ENCODE data around the gene DCAF7. TPM values are rescaled to one million over a fixed set of nuclear protein-coding genes. Genes with fewer than 3 reads are reported as not detected.

DCAF7 gene
- total and polyA plus RNA-seq, 4 donors = 13.2 to 24.0 (median 15.0) TPM

DNA sequence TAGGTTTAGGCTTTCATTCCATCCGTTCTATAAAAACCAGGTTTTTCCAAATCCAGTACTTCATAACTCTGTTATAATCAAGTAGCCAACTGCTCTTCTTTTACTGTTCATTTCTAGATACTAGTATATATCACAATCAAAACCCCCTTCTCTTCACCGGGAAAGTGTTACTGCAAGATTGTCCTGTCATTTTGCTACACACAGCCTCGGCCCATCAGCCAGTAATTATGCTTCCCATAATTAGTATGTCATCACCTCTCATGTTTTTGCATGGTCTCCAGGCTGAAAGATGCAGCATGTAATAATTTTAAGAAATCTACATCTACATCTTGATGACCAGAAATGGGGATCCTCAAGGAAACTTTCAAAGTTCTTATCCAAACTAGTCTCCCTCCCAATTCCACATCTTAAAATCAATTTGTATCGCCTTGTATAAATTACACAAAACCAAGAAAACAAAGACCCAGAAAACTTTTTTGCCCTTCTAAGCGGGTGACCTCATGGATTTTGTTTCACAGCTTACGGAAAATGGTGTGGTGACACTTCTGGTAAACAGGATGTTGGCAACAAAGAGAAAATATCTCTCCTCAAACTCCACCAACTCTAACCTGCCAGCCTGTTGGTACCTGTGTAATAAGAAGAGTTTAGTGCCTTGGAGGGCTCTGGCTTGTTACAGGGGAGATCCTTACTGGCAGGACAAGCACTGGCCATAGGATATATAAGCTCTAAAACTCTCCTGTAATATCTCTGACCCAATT is 59.7 kb downstream of the DCAF7 start:
- Histone ChIP-seq H3K9ac (ENCODE audit: low read depth in 1 of 2, low read length in 2 of 2) (no peak overlapping the region), H3K9me3 (ENCODE audit: control insufficient read depth in 4 of 4, low read length in 3 of 4) (no peaks in the 10 kb centered on the region), H3K27ac (ENCODE audit: low read depth in 1 of 2, low read length in 2 of 2) (peak overlapping the region; percentile 54 to 56), H3K4me1 (ENCODE audit: control insufficient read depth in 4 of 4, insufficient read depth in 4 of 4, low read length in 3 of 4) (peaks cover 0 to 3% (median 0%) of the 10 kb centered on the region in 4 donors), H3K27me3 (ENCODE audit: control insufficient read depth in 4 of 4, insufficient read depth in 4 of 4, low read length in 3 of 4) (no peaks in the 10 kb centered on the region), H3K36me3 (ENCODE audit: control insufficient read depth in 4 of 4, insufficient read depth in 3 of 4, low read depth in 1 of 4, low read length in 3 of 4) (peaks cover 2 to 43% (median 35%) of the 10 kb centered on the region in 4 donors), H3K4me3 (ENCODE audit: low read depth in 1 of 3, low read length in 3 of 3) (no peak overlapping the region)
- 62% methylated on average over 6 of the region's 6 CpGs for WGBS
- DNase-seq (ENCODE audit: low spot score) = no peak
- TF ChIP-seq HNF4A (conservative IDR thresholded peaks at IDR 0.05) (peak; percentile 33 to 56), GABPA (IDR thresholded peaks at IDR 0.05 in 1 of 2, conservative IDR thresholded peaks at IDR 0.05 in 1 of 2) (peak in 1 of 2 donors; percentile 60), JUND (IDR thresholded peaks at IDR 0.05) (peak in 1 of 2 donors; percentile 15), RXRA (IDR thresholded peaks at IDR 0.05) (peak in 1 of 2 donors; percentile 63), EGR1 (IDR thresholded peaks at IDR 0.05; ENCODE audit: low read depth in 2 of 2) (peak in 1 of 2 donors; percentile 49), NR2F2 (IDR thresholded peaks at IDR 0.05) (no peak), HNF4G (IDR thresholded peaks at IDR 0.05) (no peak), FOXA1 (IDR thresholded peaks at IDR 0.05) (no peak), SP1 (IDR thresholded peaks at IDR 0.05) (peak; percentile 18), FOXA2 (IDR thresholded peaks at IDR 0.05) (peak; percentile 43), YY1 (IDR thresholded peaks at IDR 0.05) (peak; percentile 37), TAF1 (conservative IDR thresholded peaks at IDR 0.05) (no peak), RAD21 (IDR thresholded peaks at IDR 0.05) (peak in 1 of 2 donors; percentile 7)
- TF ChIP-seq, protein P1, sequence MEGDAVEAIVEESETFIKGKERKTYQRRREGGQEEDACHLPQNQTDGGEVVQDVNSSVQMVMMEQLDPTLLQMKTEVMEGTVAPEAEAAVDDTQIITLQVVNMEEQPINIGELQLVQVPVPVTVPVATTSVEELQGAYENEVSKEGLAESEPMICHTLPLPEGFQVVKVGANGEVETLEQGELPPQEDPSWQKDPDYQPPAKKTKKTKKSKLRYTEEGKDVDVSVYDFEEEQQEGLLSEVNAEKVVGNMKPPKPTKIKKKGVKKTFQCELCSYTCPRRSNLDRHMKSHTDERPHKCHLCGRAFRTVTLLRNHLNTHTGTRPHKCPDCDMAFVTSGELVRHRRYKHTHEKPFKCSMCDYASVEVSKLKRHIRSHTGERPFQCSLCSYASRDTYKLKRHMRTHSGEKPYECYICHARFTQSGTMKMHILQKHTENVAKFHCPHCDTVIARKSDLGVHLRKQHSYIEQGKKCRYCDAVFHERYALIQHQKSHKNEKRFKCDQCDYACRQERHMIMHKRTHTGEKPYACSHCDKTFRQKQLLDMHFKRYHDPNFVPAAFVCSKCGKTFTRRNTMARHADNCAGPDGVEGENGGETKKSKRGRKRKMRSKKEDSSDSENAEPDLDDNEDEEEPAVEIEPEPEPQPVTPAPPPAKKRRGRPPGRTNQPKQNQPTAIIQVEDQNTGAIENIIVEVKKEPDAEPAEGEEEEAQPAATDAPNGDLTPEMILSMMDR (IDR thresholded peaks at IDR 0.05; ENCODE audit: low read depth, low read length, missing input control) = no peak
- TF ChIP-seq, protein P2, sequence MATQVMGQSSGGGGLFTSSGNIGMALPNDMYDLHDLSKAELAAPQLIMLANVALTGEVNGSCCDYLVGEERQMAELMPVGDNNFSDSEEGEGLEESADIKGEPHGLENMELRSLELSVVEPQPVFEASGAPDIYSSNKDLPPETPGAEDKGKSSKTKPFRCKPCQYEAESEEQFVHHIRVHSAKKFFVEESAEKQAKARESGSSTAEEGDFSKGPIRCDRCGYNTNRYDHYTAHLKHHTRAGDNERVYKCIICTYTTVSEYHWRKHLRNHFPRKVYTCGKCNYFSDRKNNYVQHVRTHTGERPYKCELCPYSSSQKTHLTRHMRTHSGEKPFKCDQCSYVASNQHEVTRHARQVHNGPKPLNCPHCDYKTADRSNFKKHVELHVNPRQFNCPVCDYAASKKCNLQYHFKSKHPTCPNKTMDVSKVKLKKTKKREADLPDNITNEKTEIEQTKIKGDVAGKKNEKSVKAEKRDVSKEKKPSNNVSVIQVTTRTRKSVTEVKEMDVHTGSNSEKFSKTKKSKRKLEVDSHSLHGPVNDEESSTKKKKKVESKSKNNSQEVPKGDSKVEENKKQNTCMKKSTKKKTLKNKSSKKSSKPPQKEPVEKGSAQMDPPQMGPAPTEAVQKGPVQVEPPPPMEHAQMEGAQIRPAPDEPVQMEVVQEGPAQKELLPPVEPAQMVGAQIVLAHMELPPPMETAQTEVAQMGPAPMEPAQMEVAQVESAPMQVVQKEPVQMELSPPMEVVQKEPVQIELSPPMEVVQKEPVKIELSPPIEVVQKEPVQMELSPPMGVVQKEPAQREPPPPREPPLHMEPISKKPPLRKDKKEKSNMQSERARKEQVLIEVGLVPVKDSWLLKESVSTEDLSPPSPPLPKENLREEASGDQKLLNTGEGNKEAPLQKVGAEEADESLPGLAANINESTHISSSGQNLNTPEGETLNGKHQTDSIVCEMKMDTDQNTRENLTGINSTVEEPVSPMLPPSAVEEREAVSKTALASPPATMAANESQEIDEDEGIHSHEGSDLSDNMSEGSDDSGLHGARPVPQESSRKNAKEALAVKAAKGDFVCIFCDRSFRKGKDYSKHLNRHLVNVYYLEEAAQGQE (IDR thresholded peaks at IDR 0.05) = no peak
- TF ChIP-seq, protein P3, sequence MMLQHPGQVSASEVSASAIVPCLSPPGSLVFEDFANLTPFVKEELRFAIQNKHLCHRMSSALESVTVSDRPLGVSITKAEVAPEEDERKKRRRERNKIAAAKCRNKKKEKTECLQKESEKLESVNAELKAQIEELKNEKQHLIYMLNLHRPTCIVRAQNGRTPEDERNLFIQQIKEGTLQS (IDR thresholded peaks at IDR 0.05) = no peak
- TF ChIP-seq, protein P4, sequence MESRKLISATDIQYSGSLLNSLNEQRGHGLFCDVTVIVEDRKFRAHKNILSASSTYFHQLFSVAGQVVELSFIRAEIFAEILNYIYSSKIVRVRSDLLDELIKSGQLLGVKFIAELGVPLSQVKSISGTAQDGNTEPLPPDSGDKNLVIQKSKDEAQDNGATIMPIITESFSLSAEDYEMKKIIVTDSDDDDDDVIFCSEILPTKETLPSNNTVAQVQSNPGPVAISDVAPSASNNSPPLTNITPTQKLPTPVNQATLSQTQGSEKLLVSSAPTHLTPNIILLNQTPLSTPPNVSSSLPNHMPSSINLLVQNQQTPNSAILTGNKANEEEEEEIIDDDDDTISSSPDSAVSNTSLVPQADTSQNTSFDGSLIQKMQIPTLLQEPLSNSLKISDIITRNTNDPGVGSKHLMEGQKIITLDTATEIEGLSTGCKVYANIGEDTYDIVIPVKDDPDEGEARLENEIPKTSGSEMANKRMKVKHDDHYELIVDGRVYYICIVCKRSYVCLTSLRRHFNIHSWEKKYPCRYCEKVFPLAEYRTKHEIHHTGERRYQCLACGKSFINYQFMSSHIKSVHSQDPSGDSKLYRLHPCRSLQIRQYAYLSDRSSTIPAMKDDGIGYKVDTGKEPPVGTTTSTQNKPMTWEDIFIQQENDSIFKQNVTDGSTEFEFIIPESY (IDR thresholded peaks at IDR 0.05) = no peak
- TF ChIP-seq, protein P5, sequence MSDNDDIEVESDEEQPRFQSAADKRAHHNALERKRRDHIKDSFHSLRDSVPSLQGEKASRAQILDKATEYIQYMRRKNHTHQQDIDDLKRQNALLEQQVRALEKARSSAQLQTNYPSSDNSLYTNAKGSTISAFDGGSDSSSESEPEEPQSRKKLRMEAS (IDR thresholded peaks at IDR 0.05) = peak; percentile 48
